K562 (cell line): ENCODE data around the gene F2RL1. TPM values are rescaled to one million over a fixed set of nuclear protein-coding genes. Genes with fewer than 3 reads are reported as not detected.
"Not testable (repeated sequence)": the region's sequence is repeated elsewhere in the genome, so short reads cannot be mapped to it uniquely, and the experiment has no call there.

Source experiments
- ATAC-seq: fragments of 200-7000 bp; cut with Tn5 transposase; 3 replicates; pipeline ENCODE4 v1.9.1; 2020; ENCODE audit warnings: moderate library complexity
- BruUV-seq: library from RNA; stranded (reverse); fragments of 400-500 nt; replicated peaks from 2 replicates; lab custom pipeline; 2021; lab: Mats Ljungman, UMichigan
- CTCF ChIA-PET: fragments of 300-600 bp; formaldehyde crosslinking; extraction: SDS; loops from one replicate; lab custom pipeline; 2021; ENCODE audit warnings: low intra/inter-chr PET ratio; lab: Yijun Ruan, JAX
- POLR2A ChIA-PET: fragments of 300-600, 350-650 bp; sonication (Branson Sonifier 250); formaldehyde crosslinking; extraction: SDS; loops from one replicate; lab custom pipeline; 2021; ENCODE audit warnings: antibody characterized with exemption, inconsistent platforms; lab: Yijun Ruan, JAX
- DNase-seq, 4 experiments: peaks; one replicate each; pipeline versions ENCODE4 v3.0.0 to v3.0.0-alpha.2; 2011 to 2018; ENCODE audit warnings: low spot score in 3 of 4, mixed read lengths in 3 of 4; ENCODE audit errors: extremely low read depth in 1 of 4
- FAIRE-seq: peaks from 2 replicates; lab custom pipeline; 2011; peaks lifted over from hg19 to GRCh38; lab: Jason Lieb, UNC
- H2AFZ ChIP-seq: 2 replicates; pipeline ENCODE4 v1.6.0; 2011; ENCODE audit warnings: low read depth, low read length, control low read depth, inconsistent platforms
- H3K27ac ChIP-seq: fragments of 200-600 bp; 3 replicates; pipeline ENCODE4 v1.8.0; 2011; ENCODE audit warnings: low read depth, mild to moderate bottlenecking, control low read depth, inconsistent platforms, low read length, moderate library complexity, mixed read lengths; ENCODE audit errors: extremely low read depth
- H3K27me3 ChIP-seq, 2 experiments: fragments of 300-600 bp in 1 of 2; 2 replicates in 1 of 2; 3 replicates in 1 of 2; pipeline versions ENCODE4 v1.6.0 to v1.8.0; 2011; ENCODE audit warnings: inconsistent platforms in 2 of 2, low read length in 2 of 2, mild to moderate bottlenecking in 1 of 2, mixed read lengths in 1 of 2, moderate library complexity in 1 of 2; ENCODE audit not compliant: control insufficient read depth in 2 of 2, insufficient read depth in 2 of 2
- H3K36me3 ChIP-seq: fragments of 300-600 bp; 3 replicates; pipeline ENCODE4 v1.8.0; 2011; ENCODE audit warnings: mild to moderate bottlenecking, low read length, inconsistent platforms; ENCODE audit not compliant: control insufficient read depth, insufficient read depth
- H3K4me1 ChIP-seq, 2 experiments: fragments of 200-600 bp in 1 of 2; replicated peaks in 1 of 2; 2 replicates in 1 of 2; 3 replicates in 1 of 2; pipeline versions ENCODE4 v1.5.1 to v1.8.0; 2011; ENCODE audit warnings: inconsistent platforms in 2 of 2, low read length in 2 of 2, mild to moderate bottlenecking in 1 of 2, mixed read lengths in 1 of 2, moderate library complexity in 1 of 2; ENCODE audit not compliant: control insufficient read depth in 2 of 2, insufficient read depth in 2 of 2
- H3K4me2 ChIP-seq: 2 replicates; pipeline ENCODE4 v1.6.1; 2011; ENCODE audit warnings: low read length, control low read depth, inconsistent platforms, mixed read lengths; ENCODE audit not compliant: insufficient read depth
- H3K4me3 ChIP-seq: fragments of 200-600 bp; sonication (generic), shearing (Covaris generic); 2 replicates; pipeline ENCODE4 v1.5.1; 2016; ENCODE audit warnings: control low read depth, inconsistent platforms
- H3K79me2 ChIP-seq: fragments of 200-600 bp; 3 replicates; pipeline ENCODE4 v1.8.0; 2011; ENCODE audit warnings: low read length, inconsistent platforms; ENCODE audit not compliant: control insufficient read depth, insufficient read depth
- H3K9ac ChIP-seq, 2 experiments: 2 replicates each; pipeline versions ENCODE4 v1.6.0 to v1.6.1; 2011; ENCODE audit warnings: low read depth in 2 of 2, low read length in 2 of 2, control low read depth in 1 of 2, inconsistent platforms in 1 of 2, mild to moderate bottlenecking in 1 of 2, mixed read lengths in 1 of 2; ENCODE audit not compliant: insufficient read depth in 1 of 2
- H3K9me1 ChIP-seq: one replicate; pipeline ENCODE4 v1.6.0; 2011; ENCODE audit warnings: inconsistent platforms, mild to moderate bottlenecking, low read length, moderate library complexity; ENCODE audit not compliant: control insufficient read depth, insufficient read depth
- H3K9me3 ChIP-seq: replicated peaks from 2 replicates; pipeline ENCODE4 v1.5.1; 2011; ENCODE audit warnings: low read depth, low read length, inconsistent platforms; ENCODE audit not compliant: control insufficient read depth, insufficient read depth
- H4K20me1 ChIP-seq: replicated peaks from 2 replicates; pipeline ENCODE4 v1.6.1; 2011; ENCODE audit warnings: low read length, inconsistent platforms, mixed read lengths; ENCODE audit not compliant: control insufficient read depth, insufficient read depth
- WGBS: fragments of 100-300 bp; shearing (Covaris generic); methylation state at CpG from one replicate; pipeline ENCODE4 v1.1.6; 2016; ENCODE audit warnings: low coverage, mixed read lengths; ENCODE audit not compliant: insufficient coverage; ENCODE audit errors: missing lambda C conversion rate; 5-methylcytosine and 5-hydroxymethylcytosine counted together
- in situ Hi-C: fragments of 300-500 bp; cut with MboI; formaldehyde crosslinking; loops from 4 replicates; pipeline ENCODE4 v1.15.0; 2018; ENCODE audit warnings: inconsistent platforms, mixed read lengths
- intact Hi-C: fragments of 100-400 bp; cut with micrococcal nuclease; formaldehyde crosslinking; loops from 2 replicates; pipeline ENCODE4 v1.14.2; 2022
- polyA plus RNA-seq, 8 experiments: library from polyadenylated mRNA; depleted of rRNA in 4 of 8; stranded (reverse) in 5 of 8; unstranded in 3 of 8; fragments of >200 nt; fragmentation: Nextera tagmentation in 2 of 8; fragmentation: Illumina TruSeq in 1 of 8; extraction: Ambion mirVana in 2 of 8; extraction: Trizol in 1 of 8; gene quantifications; 2 replicates each; pipeline versions ENCODE4 v1.2.1 to v1.2.3, GENCODE V29; 2011 to 2014; ENCODE audit warnings: inconsistent platforms in 1 of 8, missing spikeins in 1 of 8
- total RNA-seq, 7 experiments: library from RNA; depleted of rRNA in 6 of 7; stranded (reverse); fragments of >200 nt in 6 of 7; fragmentation: Illumina TruSeq in 2 of 7; extraction: Trizol in 2 of 7; gene quantifications; 2 replicates each; pipeline versions ENCODE4 v1.2.1 to v1.2.3, GENCODE V29; 2011 to 2021; ENCODE audit warnings: low replicate concordance in 1 of 7
- TF ChIP-seq, protein P1 (sequence below), 3 experiments: fragments of 200-800 bp in 1 of 3; sonication (Bioruptor generic) in 1 of 3; sonication (generic) in 1 of 3; formaldehyde crosslinking in 1 of 3; IDR thresholded peaks; 2 replicates each; pipeline versions ENCODE4 v1.6.1 to v1.8.0; 2016 to 2022; ENCODE audit warnings: mild to moderate bottlenecking in 2 of 3, missing compliant biosample characterization in 2 of 3, missing genetic modification characterization in 2 of 3, missing genetic modification reagents in 1 of 3

F2RL1 gene
- total and polyA plus RNA-seq, 9 of the 15 experiments (the other 6 are each of a cell fraction or from before 2014, with no cell fraction given): 0.03 to 0.50 (median 0.27) TPM; not detected in 6

DNA sequence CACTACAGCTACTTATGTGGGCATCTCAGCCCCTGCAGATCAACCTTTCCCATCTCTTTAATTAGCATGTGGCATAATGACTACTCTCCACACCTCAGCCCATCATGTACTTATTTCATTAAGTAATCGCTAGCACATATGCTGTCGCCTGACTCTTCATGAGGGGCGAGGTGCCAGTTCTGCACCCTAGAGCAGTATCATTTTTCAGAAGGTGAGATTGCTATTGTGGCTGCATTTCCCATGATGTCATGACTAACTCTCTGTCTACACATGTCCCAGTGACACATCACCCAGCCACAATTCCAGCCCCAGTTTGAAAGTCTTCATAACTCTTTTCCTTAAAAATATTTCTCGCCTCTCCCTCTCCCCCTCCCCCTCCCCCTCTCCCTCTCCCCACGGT is 7.6 kb upstream of the F2RL1 start:
- intact Hi-C loops: no loop called here
- ChIA-PET CTCF (no interaction called here), POLR2A (no interaction called here)
- no peak overlapping the region for H3K27ac ChIP-seq
- H3K9me3 ChIP-seq: no peaks in the 10 kb centered on the region
- H4K20me1 ChIP-seq: peaks cover 2% of the 10 kb centered on the region; the same call in 1 of the 2 replicates
- peak; percentile 48 for FAIRE-seq
- H3K4me2 ChIP-seq: no peak overlapping the region
- no peaks in the 10 kb centered on the region for H3K79me2 ChIP-seq
- no peak overlapping the region for H3K4me3 ChIP-seq
- 40% methylated on average over 3 of the region's 5 CpGs for WGBS
- in situ Hi-C loops: no loop called here
- H3K4me1 ChIP-seq: peaks cover 4 to 6% of the 10 kb centered on the region in 2 experiments; a peak in 4 of 5 replicates
- ATAC-seq: no peak
- H2AFZ ChIP-seq: no peak overlapping the region
- TF ChIP-seq, protein P1, sequence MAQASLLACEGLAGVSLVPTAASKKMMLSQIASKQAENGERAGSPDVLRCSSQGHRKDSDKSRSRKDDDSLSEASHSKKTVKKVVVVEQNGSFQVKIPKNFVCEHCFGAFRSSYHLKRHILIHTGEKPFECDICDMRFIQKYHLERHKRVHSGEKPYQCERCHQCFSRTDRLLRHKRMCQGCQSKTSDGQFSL (CRISPR knock-in tag; IDR thresholded peaks at IDR 0.05): no peak
- TF ChIP-seq, protein P1 (tag; IDR thresholded peaks at IDR 0.05): no peak
- H3K9ac ChIP-seq: no peak overlapping the region
- no TSS peak for BruUV-seq
- H3K27me3 ChIP-seq: peaks cover 3 to 11% of the 10 kb centered on the region in 2 experiments; a peak in 2 of 5 replicates
- H3K36me3 ChIP-seq: no peaks in the 10 kb centered on the region
- H3K9me1 ChIP-seq: no peaks in the 10 kb centered on the region
- no peak for DNase-seq

DNA sequence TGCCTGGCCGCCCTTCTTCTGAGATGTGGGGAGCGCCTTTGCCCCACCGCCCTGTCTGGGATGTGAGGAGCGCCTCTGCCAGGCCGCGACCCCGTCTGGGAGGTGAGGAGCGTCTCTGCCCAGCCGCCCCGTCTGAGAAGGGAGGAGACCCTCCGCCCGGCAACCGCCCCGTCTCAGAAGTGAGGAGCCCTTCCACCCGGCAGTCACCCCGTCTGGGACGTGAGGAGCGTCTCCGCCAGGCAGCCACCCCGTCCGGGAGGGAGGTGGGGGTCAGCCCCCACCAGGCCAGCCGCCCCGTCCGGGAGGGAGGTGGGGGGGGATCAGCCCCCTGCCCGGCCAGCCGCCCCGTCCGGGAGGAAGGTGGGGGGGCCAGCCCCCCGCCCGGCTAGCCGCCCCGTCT is 6.6 kb upstream of the F2RL1 start:
- H3K27ac ChIP-seq, ATAC-seq, intact Hi-C loops, CTCF ChIA-PET, H3K79me2 ChIP-seq, H3K9me3 ChIP-seq, H3K36me3 ChIP-seq, BruUV-seq, H4K20me1 ChIP-seq, H3K4me3 ChIP-seq, H3K4me1 ChIP-seq, H2AFZ ChIP-seq, FAIRE-seq, DNase-seq, in situ Hi-C loops, H3K4me2 ChIP-seq, H3K9ac ChIP-seq, H3K9me1 ChIP-seq, POLR2A ChIA-PET: not testable (repeated sequence)
- H3K27me3 ChIP-seq: peaks cover 3 to 16% of the 10 kb centered on the region in 2 experiments; a peak in 4 of 5 replicates
- WGBS: 76% methylated on average over 7 of the region's 32 CpGs
